ENCODE measurements around the gene EPB41L2. TPM values are rescaled to one million over a fixed set of nuclear protein-coding genes. Genes with fewer than 3 reads are reported as not detected.

The EPB41L2 gene
- total RNA-seq, 1 experiment from 2014 or later = 74.8 TPM

- intact Hi-C loops (cut with micrococcal nuclease) = no loop called here
- ChIA-PET POLR2A (no interaction called here), RAD21 (ENCODE audit: low non-redundant PET in 1 of 2, low total read pairs in 2 of 2, uncharacterized antibody in 2 of 2, unreplicated experiment in 2 of 2) (no interaction called here), CTCF (no interaction called here)
- H3K4me3 ChIP-seq (replicated peaks in 1 of 2; ENCODE audit: low read depth in 1 of 2, low read length in 2 of 2) = no peak overlapping the region
- H2AFZ ChIP-seq (ENCODE audit: low read depth, low read length, poor library complexity, severe bottlenecking) = no peak overlapping the region
- BruUV-seq (replicated peaks) = no TSS peak
- H3K9me3 ChIP-seq (ENCODE audit: control insufficient read depth in 1 of 2, insufficient read depth in 1 of 2, low read depth in 1 of 2, low read length in 2 of 2) = no peaks in the 10 kb centered on the region
- ATAC-seq (no peak), DNase-seq (ENCODE audit: low read depth, low spot score) (no peak)
- no peaks in the 10 kb centered on the region for H3K36me3 ChIP-seq (ENCODE audit: control insufficient read depth in 1 of 2, insufficient read depth in 2 of 2, low read length in 2 of 2)
- no peak overlapping the region for H3K9ac ChIP-seq (ENCODE audit: low read length)
- H3K27ac ChIP-seq (ENCODE audit: low read depth, low read length) = no peak overlapping the region
- H4K20me1 ChIP-seq (ENCODE audit: insufficient read depth) = no peaks in the 10 kb centered on the region
- H3K9me2 ChIP-seq (ENCODE audit: insufficient read depth) = no peaks in the 10 kb centered on the region
- no peaks in the 10 kb centered on the region for H3K4me1 ChIP-seq (ENCODE audit: control insufficient read depth in 1 of 2, insufficient read depth in 2 of 2, low read length in 2 of 2)
- TF ChIP-seq FOSL1 (IDR thresholded peaks at IDR 0.05; ENCODE audit: low read depth) = no peak
- no peaks in the 10 kb centered on the region for H3K79me2 ChIP-seq (ENCODE audit: insufficient read depth, low read length)
- H3K4me2 ChIP-seq (ENCODE audit: low read length) = no peak overlapping the region
- H3K27me3 ChIP-seq (ENCODE audit: insufficient read depth, low read length) = no peaks in the 10 kb centered on the region
Measured at GRCh38 chr6:130879826-130880225, 183.2 kb downstream of the EPB41L2 start.

- DNase-seq (ENCODE audit: low read depth, low spot score) (no peak), ATAC-seq (no peak)
- intact Hi-C loops (cut with micrococcal nuclease) = no loop called here
- Histone ChIP-seq H2AFZ (ENCODE audit: low read depth, low read length, poor library complexity, severe bottlenecking) (no peak overlapping the region), H3K9ac (ENCODE audit: low read length) (no peak overlapping the region), H4K20me1 (ENCODE audit: insufficient read depth) (no peaks in the 10 kb centered on the region), H3K27ac (ENCODE audit: low read depth, low read length) (no peak overlapping the region), H3K4me2 (ENCODE audit: low read length) (no peak overlapping the region), H3K27me3 (ENCODE audit: insufficient read depth, low read length) (no peaks in the 10 kb centered on the region), H3K4me1 (ENCODE audit: control insufficient read depth in 1 of 2, insufficient read depth in 2 of 2, low read length in 2 of 2) (no peaks in the 10 kb centered on the region), H3K9me3 (ENCODE audit: control insufficient read depth in 1 of 2, insufficient read depth in 1 of 2, low read depth in 1 of 2, low read length in 2 of 2) (no peaks in the 10 kb centered on the region), H3K4me3 (replicated peaks in 1 of 2; ENCODE audit: low read depth in 1 of 2, low read length in 2 of 2) (no peak overlapping the region), H3K9me2 (ENCODE audit: insufficient read depth) (no peaks in the 10 kb centered on the region), H3K36me3 (ENCODE audit: control insufficient read depth in 1 of 2, insufficient read depth in 2 of 2, low read length in 2 of 2) (no peaks in the 10 kb centered on the region), H3K79me2 (ENCODE audit: insufficient read depth, low read length) (no peaks in the 10 kb centered on the region)
- ChIA-PET POLR2A (no interaction called here), CTCF (interaction anchor here (1.0 to 1.8 kb wide), 2 partner anchors 11 to 12 kb away, joined by 3 to 7 read pairs; no protein-coding TSS in a partner anchor), RAD21 (ENCODE audit: low non-redundant PET in 1 of 2, low total read pairs in 2 of 2, uncharacterized antibody in 2 of 2, unreplicated experiment in 2 of 2) (no interaction called here)
- no TSS peak for BruUV-seq (replicated peaks)
- TF ChIP-seq EZH2phosphoT487 (IDR thresholded peaks at IDR 0.05; ENCODE audit: borderline replicate concordance) (no peak), RAD21 (IDR thresholded peaks at IDR 0.05; ENCODE audit: low read depth) (no peak), ZFX (IDR thresholded peaks at IDR 0.05) (no peak), ELF1 (IDR thresholded peaks at IDR 0.05; ENCODE audit: borderline replicate concordance, low read depth) (no peak), YY1 (IDR thresholded peaks at IDR 0.05; ENCODE audit: extremely low read depth, insufficient replicate concordance, low read depth, low read length) (no peak), JUND (IDR thresholded peaks at IDR 0.05) (no peak), CTCF (IDR thresholded peaks at IDR 0.05 in 2 of 3, conservative IDR thresholded peaks at IDR 0.05 in 1 of 3; ENCODE audit: borderline replicate concordance in 1 of 3, insufficient read depth in 1 of 3, low read depth in 2 of 3, low read length in 2 of 3) (no peak), POLR2A (IDR thresholded peaks at IDR 0.05; ENCODE audit: borderline replicate concordance, extremely low read depth, insufficient read depth, insufficient read length) (no peak), SIN3A (IDR thresholded peaks at IDR 0.05; ENCODE audit: low read depth) (no peak), CBX3 (IDR thresholded peaks at IDR 0.05; ENCODE audit: low read depth) (no peak), TCF7L2 (IDR thresholded peaks at IDR 0.05; ENCODE audit: borderline replicate concordance, extremely low read depth, insufficient read depth, insufficient read length) (no peak), ZNF274 (IDR thresholded peaks at IDR 0.05; ENCODE audit: low read depth, low read length) (no peak), EGR1 (IDR thresholded peaks at IDR 0.05; ENCODE audit: low read depth) (no peak), MAX (IDR thresholded peaks at IDR 0.05) (no peak), EZH2 (IDR thresholded peaks at IDR 0.05) (no peak)
- TF ChIP-seq, protein P1, sequence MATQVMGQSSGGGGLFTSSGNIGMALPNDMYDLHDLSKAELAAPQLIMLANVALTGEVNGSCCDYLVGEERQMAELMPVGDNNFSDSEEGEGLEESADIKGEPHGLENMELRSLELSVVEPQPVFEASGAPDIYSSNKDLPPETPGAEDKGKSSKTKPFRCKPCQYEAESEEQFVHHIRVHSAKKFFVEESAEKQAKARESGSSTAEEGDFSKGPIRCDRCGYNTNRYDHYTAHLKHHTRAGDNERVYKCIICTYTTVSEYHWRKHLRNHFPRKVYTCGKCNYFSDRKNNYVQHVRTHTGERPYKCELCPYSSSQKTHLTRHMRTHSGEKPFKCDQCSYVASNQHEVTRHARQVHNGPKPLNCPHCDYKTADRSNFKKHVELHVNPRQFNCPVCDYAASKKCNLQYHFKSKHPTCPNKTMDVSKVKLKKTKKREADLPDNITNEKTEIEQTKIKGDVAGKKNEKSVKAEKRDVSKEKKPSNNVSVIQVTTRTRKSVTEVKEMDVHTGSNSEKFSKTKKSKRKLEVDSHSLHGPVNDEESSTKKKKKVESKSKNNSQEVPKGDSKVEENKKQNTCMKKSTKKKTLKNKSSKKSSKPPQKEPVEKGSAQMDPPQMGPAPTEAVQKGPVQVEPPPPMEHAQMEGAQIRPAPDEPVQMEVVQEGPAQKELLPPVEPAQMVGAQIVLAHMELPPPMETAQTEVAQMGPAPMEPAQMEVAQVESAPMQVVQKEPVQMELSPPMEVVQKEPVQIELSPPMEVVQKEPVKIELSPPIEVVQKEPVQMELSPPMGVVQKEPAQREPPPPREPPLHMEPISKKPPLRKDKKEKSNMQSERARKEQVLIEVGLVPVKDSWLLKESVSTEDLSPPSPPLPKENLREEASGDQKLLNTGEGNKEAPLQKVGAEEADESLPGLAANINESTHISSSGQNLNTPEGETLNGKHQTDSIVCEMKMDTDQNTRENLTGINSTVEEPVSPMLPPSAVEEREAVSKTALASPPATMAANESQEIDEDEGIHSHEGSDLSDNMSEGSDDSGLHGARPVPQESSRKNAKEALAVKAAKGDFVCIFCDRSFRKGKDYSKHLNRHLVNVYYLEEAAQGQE (IDR thresholded peaks at IDR 0.05; ENCODE audit: low read depth) = no peak
- TF ChIP-seq, protein P2, sequence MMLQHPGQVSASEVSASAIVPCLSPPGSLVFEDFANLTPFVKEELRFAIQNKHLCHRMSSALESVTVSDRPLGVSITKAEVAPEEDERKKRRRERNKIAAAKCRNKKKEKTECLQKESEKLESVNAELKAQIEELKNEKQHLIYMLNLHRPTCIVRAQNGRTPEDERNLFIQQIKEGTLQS (IDR thresholded peaks at IDR 0.05) = no peak
Measured at GRCh38 chr6:130873746-130874145, 189.3 kb downstream of the EPB41L2 start.
